DND-41 (cell line): ENCODE data around the gene LTBP1.
"Not testable (repeated sequence)": the region's sequence is repeated elsewhere in the genome, so short reads cannot be mapped to it uniquely, and the experiment has no call there.

Experiments used
- ATAC-seq: fragments of 200-7000 bp; cut with Tn5 transposase; 3 replicates; pipeline ENCODE4 v1.9.1; 2021; ENCODE audit warnings: low read depth; ENCODE audit not compliant: insufficient read depth
- DNase-seq: peaks from one replicate; pipeline ENCODE4 v3.0.0-alpha.2; 2020
- H2AFZ ChIP-seq: 2 replicates; pipeline ENCODE4 v1.6.0; 2012; ENCODE audit warnings: low read depth, low read length
- H3K27ac ChIP-seq: 2 replicates; pipeline ENCODE4 v1.5.1; 2012; ENCODE audit warnings: low read length, inconsistent platforms
- H3K27me3 ChIP-seq: fragments of 200-600 bp; sonication (generic); 2 replicates; pipeline ENCODE4 v1.6.0; 2012; ENCODE audit warnings: low read length, mild to moderate bottlenecking, inconsistent platforms; ENCODE audit not compliant: insufficient read depth, poor library complexity
- H3K36me3 ChIP-seq: 2 replicates; pipeline ENCODE4 v1.5.1; 2012; ENCODE audit warnings: low read length, inconsistent platforms; ENCODE audit not compliant: insufficient read depth
- H3K4me1 ChIP-seq: 2 replicates; pipeline ENCODE4 v1.5.1; 2012; ENCODE audit warnings: mild to moderate bottlenecking, low read length; ENCODE audit not compliant: insufficient read depth
- H3K4me2 ChIP-seq: 2 replicates; pipeline ENCODE4 v1.6.0; 2012; ENCODE audit warnings: mild to moderate bottlenecking, moderate library complexity, low read length, inconsistent platforms; ENCODE audit not compliant: insufficient read depth
- H3K4me3 ChIP-seq, 2 experiments: fragments of 200-600 bp in 1 of 2; shearing (Covaris generic) in 1 of 2; 2 replicates each; pipeline ENCODE4 v1.5.1; 2012 to 2016; ENCODE audit warnings: inconsistent platforms in 2 of 2, low read length in 2 of 2, mild to moderate bottlenecking in 2 of 2, low read depth in 1 of 2, moderate library complexity in 1 of 2
- H3K79me2 ChIP-seq: 2 replicates; pipeline ENCODE4 v1.6.0; 2012; ENCODE audit warnings: low read length, inconsistent platforms; ENCODE audit not compliant: insufficient read depth
- H3K9ac ChIP-seq: 2 replicates; pipeline ENCODE4 v1.6.0; 2012; ENCODE audit warnings: low read depth, mild to moderate bottlenecking, inconsistent platforms, low read length, moderate library complexity
- H3K9me3 ChIP-seq: 2 replicates; pipeline ENCODE4 v1.5.1; 2012; ENCODE audit warnings: low read length, moderate library complexity, mild to moderate bottlenecking, inconsistent platforms; ENCODE audit not compliant: insufficient read depth, severe bottlenecking
- H4K20me1 ChIP-seq: 2 replicates; pipeline ENCODE4 v1.6.0; 2012; ENCODE audit warnings: low read length; ENCODE audit not compliant: insufficient read depth
- EZH2 ChIP-seq: IDR thresholded peaks from 3 replicates; pipeline ENCODE4 v1.6.1; 2012; ENCODE audit warnings: borderline replicate concordance, low read depth, mild to moderate bottlenecking, moderate library complexity, low read length, inconsistent platforms; ENCODE audit not compliant: severe bottlenecking
- TF ChIP-seq, protein P1 (sequence below): IDR thresholded peaks from 2 replicates; pipeline ENCODE4 v1.5.1; 2012; ENCODE audit warnings: borderline replicate concordance, low read length, moderate library complexity, mild to moderate bottlenecking; ENCODE audit not compliant: poor library complexity, severe bottlenecking; ENCODE audit errors: extremely low read depth

Gene LTBP1

DNA sequence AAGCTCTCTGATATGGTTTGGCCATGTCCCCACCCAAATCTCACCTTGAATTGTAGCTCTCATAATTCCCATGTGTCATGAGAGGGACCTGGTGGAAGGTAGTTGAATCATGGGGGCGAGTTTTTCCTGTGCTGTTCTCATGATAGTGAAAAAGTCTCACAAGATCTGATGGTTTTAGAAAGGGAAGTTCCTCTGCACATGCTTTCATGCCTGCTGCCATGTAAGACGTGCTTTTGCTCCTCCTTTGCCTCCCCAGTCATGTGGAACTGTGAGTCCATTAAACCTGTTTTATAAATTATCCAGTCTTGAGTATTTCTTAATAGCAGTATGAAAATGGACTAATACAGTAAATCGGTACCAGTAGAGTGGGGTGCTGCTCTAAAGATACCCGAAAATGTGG is 34.9 kb downstream of the LTBP1 start:
- Histone ChIP-seq H2AFZ (no peak overlapping the region), H3K4me1 (no peaks in the 10 kb centered on the region), H3K9me3 (no peaks in the 10 kb centered on the region), H3K4me3 (no peak overlapping the region), H4K20me1 (no peaks in the 10 kb centered on the region), H3K79me2 (no peaks in the 10 kb centered on the region), H3K9ac (no peak overlapping the region), H3K27ac (no peak overlapping the region), H3K4me2 (no peak overlapping the region), H3K36me3 (no peaks in the 10 kb centered on the region), H3K27me3 (no peaks in the 10 kb centered on the region)
- DNase-seq, result no peak
- TF ChIP-seq, protein P1, sequence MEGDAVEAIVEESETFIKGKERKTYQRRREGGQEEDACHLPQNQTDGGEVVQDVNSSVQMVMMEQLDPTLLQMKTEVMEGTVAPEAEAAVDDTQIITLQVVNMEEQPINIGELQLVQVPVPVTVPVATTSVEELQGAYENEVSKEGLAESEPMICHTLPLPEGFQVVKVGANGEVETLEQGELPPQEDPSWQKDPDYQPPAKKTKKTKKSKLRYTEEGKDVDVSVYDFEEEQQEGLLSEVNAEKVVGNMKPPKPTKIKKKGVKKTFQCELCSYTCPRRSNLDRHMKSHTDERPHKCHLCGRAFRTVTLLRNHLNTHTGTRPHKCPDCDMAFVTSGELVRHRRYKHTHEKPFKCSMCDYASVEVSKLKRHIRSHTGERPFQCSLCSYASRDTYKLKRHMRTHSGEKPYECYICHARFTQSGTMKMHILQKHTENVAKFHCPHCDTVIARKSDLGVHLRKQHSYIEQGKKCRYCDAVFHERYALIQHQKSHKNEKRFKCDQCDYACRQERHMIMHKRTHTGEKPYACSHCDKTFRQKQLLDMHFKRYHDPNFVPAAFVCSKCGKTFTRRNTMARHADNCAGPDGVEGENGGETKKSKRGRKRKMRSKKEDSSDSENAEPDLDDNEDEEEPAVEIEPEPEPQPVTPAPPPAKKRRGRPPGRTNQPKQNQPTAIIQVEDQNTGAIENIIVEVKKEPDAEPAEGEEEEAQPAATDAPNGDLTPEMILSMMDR, result no peak
- TF ChIP-seq EZH2, result no peak
- ATAC-seq, result no peak

DNA sequence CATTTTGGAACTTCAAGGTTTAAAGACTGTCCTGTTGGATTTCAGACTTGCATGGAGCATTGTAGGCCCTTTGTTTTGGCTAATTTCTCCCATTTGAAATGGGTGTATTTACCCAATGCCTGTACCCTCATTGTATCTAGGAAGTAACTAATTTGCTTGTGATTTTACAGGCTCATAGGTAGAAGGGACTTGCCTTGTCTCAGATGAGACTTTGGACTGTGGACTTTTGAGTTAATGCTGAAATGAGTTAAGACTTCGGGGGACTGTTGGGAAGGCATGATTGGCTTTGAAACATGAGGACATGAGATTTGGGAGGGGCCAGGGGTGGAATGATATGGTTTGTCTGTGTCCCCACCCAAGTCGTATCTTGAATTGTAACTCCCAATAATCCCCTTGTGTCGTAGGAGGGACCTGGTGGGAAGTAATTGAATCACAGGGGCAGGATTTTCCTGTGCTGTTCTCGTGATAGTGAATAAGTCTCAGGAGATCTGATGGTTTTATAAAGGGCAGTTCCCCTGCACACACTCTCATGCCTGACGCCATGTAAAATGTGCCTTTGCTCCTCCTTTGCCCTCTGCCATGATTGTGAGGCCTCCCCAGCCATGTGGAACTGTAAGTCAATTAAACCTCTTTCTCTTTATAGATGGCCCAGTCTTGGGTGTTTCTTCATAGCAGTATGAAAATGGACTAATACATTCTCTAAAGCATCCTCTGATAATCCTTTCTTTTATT is 36.6 kb downstream of the LTBP1 start:
- not testable (repeated sequence) for H3K9ac ChIP-seq, H3K27ac ChIP-seq, DNase-seq, H3K4me1 ChIP-seq, H3K36me3 ChIP-seq, H4K20me1 ChIP-seq, H3K4me3 ChIP-seq, H3K4me2 ChIP-seq, H3K27me3 ChIP-seq, H3K79me2 ChIP-seq, H2AFZ ChIP-seq, ATAC-seq, H3K9me3 ChIP-seq

DNA sequence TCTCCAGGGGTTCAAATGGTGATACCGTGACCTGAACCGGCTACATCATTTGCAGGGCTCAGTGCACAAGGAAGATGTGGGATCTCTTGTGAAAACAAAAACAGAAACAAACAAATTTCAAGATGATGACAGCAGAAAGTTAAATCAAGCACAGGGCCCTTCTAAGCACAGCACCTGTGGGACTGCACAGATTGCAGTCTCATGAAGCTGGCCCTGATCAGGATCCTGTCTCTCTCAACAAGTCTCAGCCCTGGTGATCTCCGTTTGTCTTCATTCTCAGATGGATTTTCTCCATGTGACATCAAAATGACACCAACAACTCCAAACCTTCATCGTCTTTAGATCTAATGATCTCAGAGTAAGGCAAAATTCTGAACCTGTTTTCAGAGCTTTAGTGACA is 39.7 kb downstream of the LTBP1 start:
- no peak overlapping the region for H3K27ac ChIP-seq
- H3K4me2 ChIP-seq, result no peak overlapping the region
- no peak for ATAC-seq
- no peaks in the 10 kb centered on the region for H4K20me1 ChIP-seq
- no peaks in the 10 kb centered on the region for H3K36me3 ChIP-seq
- H3K9me3 ChIP-seq, result no peaks in the 10 kb centered on the region
- no peak for DNase-seq
- H3K4me3 ChIP-seq, result no peak overlapping the region
- H2AFZ ChIP-seq, result no peak overlapping the region
- no peak overlapping the region for H3K9ac ChIP-seq
- no peaks in the 10 kb centered on the region for H3K79me2 ChIP-seq
- no peaks in the 10 kb centered on the region for H3K4me1 ChIP-seq
- TF ChIP-seq, protein P1, result no peak
- TF ChIP-seq EZH2, result no peak
- H3K27me3 ChIP-seq, result no peaks in the 10 kb centered on the region

DNA sequence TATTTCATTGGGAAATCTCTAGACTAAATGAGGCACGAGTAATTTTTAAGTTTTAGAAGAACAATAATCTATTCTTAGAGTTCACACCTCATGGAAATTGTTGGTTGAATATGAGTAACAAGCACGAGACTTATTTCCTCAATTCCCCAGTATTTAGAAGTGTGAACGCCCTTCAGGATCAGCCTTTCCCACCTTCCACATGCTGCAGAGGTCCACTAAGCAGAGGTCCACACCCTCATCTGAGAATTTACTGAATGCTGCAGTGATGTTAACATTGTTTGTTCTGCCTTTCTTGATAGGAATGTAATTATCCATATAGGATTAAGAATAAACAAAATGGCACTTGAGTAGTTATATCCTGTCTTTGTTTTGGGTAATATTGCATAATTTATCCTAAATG is 41.8 kb downstream of the LTBP1 start:
- Histone ChIP-seq H3K4me1 (no peaks in the 10 kb centered on the region), H3K9me3 (no peaks in the 10 kb centered on the region), H3K4me3 (no peak overlapping the region), H3K27me3 (no peaks in the 10 kb centered on the region), H2AFZ (no peak overlapping the region), H3K36me3 (no peaks in the 10 kb centered on the region), H3K27ac (no peak overlapping the region), H3K79me2 (no peaks in the 10 kb centered on the region), H3K9ac (no peak overlapping the region), H3K4me2 (no peak overlapping the region), H4K20me1 (no peaks in the 10 kb centered on the region)
- no peak for DNase-seq
- ATAC-seq, result no peak
- no peak for TF ChIP-seq EZH2
- TF ChIP-seq, protein P1, result no peak
